Measurements from ENCODE around the gene HADHB. TPM values are rescaled to one million over a fixed set of nuclear protein-coding genes. Genes with fewer than 3 reads are reported as not detected.
"Not testable (repeated sequence)": the region's sequence is repeated elsewhere in the genome, so short reads cannot be mapped to it uniquely, and the experiment has no call there.

The HADHB gene
- total and polyA plus RNA-seq, 2 donors = 41.7 to 92.8 TPM

DNA sequence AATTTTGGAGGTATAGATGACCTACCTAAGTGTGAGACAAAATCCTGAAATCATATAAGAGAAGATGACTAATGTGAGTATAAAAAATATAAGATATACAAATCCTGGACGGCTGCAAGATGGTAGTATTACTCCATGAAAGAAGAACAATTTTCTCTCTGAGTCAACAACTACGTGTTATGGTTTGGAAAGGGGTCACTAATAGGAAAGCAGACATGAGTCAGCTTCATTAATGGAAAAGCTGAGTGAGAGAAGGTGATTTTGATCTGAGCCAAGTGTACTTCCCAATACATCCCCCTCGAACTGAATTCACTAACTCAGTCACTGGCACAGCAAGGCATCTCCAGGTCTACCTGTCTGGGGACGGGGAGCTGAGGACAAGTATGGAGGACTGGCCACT is 81.1 kb downstream of the HADHB start:
- H3K36me3 ChIP-seq (ENCODE audit: control insufficient read depth in 2 of 2, insufficient read depth in 2 of 2, low read length in 1 of 2) = no peaks in the 10 kb centered on the region
- DNase-seq (ENCODE audit: low read depth in 6 of 9, low spot score in 9 of 9) = no peak
- H3K4me1 ChIP-seq (ENCODE audit: control insufficient read depth in 2 of 2, insufficient read depth in 2 of 2, low read length in 2 of 2) = peaks cover 0 to 6% of the 10 kb centered on the region in 2 donors
- no peak overlapping the region for H3K27ac ChIP-seq (ENCODE audit: low read depth in 1 of 2, low read length in 1 of 2)
- no peaks in the 10 kb centered on the region for H3K9me3 ChIP-seq (ENCODE audit: control insufficient read depth in 2 of 2, insufficient read depth in 1 of 2, low read length in 1 of 2)
- WGBS = 93% methylated on average over 4 of the region's 4 CpGs
- no peaks in the 10 kb centered on the region for H3K27me3 ChIP-seq (ENCODE audit: control insufficient read depth in 2 of 2, insufficient read depth in 1 of 2, low read length in 1 of 2)
- no peak overlapping the region for H3K4me3 ChIP-seq (ENCODE audit: low read length in 2 of 2)

DNA sequence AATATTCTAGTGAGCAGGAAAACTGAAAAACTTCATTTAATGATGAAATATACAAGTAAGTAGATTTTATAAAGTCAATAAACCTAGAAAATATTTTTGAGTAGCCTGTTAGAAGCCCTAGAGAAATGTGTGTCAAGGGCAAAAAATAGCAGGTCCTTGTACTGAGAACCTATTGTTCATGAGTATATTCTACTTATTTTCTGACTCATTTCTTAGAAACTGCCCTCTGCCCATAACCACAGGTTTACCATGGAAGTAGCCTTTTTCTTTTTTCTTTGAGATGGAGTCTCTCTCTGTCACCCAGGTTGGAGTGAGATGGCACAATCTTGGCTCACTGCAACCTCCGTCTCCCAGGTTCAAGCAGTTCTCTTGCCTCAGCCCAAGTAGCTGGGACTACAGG is 81.8 kb downstream of the HADHB start:
- Histone ChIP-seq H3K4me3 (ENCODE audit: low read length in 2 of 2) (no peak overlapping the region), H3K27me3 (ENCODE audit: control insufficient read depth in 2 of 2, insufficient read depth in 1 of 2, low read length in 1 of 2) (no peaks in the 10 kb centered on the region), H3K36me3 (ENCODE audit: control insufficient read depth in 2 of 2, insufficient read depth in 2 of 2, low read length in 1 of 2) (no peaks in the 10 kb centered on the region), H3K27ac (ENCODE audit: low read depth in 1 of 2, low read length in 1 of 2) (no peak overlapping the region), H3K9me3 (ENCODE audit: control insufficient read depth in 2 of 2, insufficient read depth in 1 of 2, low read length in 1 of 2) (no peaks in the 10 kb centered on the region), H3K4me1 (ENCODE audit: control insufficient read depth in 2 of 2, insufficient read depth in 2 of 2, low read length in 2 of 2) (peaks cover 0 to 6% of the 10 kb centered on the region in 2 donors)
- WGBS = 92% methylated on average over 1 of the region's 1 CpG
- DNase-seq (ENCODE audit: low read depth in 6 of 9, low spot score in 9 of 9) = no peak

DNA sequence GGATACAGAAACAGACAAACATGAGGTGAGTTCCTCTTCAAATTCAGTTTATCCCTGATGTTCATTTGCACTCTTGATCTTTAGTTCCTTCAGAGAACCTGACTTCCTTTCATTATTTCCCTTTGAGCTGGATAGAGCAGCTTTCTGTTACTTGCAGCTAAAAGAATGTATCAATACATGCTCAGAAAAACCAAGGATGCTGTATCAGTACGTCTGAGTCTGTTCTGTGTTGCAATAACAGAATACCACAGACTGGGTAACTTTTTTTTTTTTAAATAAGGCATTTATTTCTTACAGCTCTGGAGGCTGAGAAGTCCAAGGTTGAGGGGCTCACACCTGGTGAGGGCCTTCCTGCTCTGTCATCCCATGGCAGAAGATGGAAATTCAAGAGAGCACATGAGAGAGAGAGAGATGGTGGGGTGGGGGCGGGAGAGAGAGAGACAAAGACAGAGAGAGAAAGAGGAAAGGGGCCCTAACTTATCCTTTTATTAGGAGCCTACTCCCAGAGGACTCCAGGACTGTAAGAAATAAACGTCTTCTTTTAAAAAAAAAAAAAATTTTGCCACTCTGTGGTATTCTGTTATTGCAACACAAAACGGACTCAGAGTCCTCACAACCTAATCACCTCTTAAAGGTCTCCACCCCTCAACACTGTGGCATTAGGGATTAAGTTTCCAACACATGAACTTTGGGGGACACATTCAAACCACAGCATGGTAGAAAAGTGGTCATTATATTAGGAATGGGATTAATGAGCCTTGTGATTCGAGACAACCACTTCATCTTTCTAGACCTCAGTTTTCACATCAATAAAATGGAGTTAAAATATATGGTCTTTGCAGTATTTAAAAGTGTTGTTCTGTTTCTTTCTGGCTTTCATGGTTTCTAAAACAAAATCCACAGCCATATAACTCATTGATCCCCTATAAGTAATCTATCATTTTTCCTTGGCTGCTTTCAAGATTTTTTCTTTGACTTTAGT is 82.8 kb downstream of the HADHB start:
- Histone ChIP-seq H3K27me3 (ENCODE audit: control insufficient read depth in 2 of 2, insufficient read depth in 1 of 2, low read length in 1 of 2) (no peaks in the 10 kb centered on the region), H3K36me3 (ENCODE audit: control insufficient read depth in 2 of 2, insufficient read depth in 2 of 2, low read length in 1 of 2) (no peaks in the 10 kb centered on the region), H3K4me1 (ENCODE audit: control insufficient read depth in 2 of 2, insufficient read depth in 2 of 2, low read length in 2 of 2) (peaks cover 0 to 6% of the 10 kb centered on the region in 2 donors), H3K4me3 (ENCODE audit: low read length in 2 of 2) (no peak overlapping the region), H3K9me3 (ENCODE audit: control insufficient read depth in 2 of 2, insufficient read depth in 1 of 2, low read length in 1 of 2) (no peaks in the 10 kb centered on the region), H3K27ac (ENCODE audit: low read depth in 1 of 2, low read length in 1 of 2) (no peak overlapping the region)
- DNase-seq (ENCODE audit: low read depth in 6 of 9, low spot score in 9 of 9) = no peak
- WGBS = 82% methylated on average over 5 of the region's 5 CpGs

DNA sequence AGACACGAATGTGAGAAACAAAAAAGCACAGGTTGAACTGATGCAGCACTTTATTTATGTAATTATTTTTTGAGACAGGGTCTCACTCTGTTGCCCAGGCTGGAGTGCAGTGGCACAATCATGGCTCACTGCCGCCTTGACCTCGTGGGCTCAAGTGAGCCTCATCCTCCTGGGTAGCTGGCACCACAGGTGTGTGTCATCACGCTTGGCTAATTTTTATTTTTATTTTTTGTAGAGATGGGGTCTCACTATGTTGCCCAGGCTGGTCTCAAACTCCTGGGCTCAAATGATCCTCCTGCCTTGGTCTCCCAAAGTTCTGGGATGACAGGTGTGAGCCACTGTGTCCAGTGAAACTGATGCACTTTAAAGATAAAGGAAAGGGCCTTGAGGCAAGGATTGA is 84.3 kb downstream of the HADHB start:
- not testable (repeated sequence) for H3K27ac ChIP-seq (ENCODE audit: low read depth in 1 of 2, low read length in 1 of 2); H3K27me3 ChIP-seq (ENCODE audit: control insufficient read depth in 2 of 2, insufficient read depth in 1 of 2, low read length in 1 of 2); H3K4me3 ChIP-seq (ENCODE audit: low read length in 2 of 2); H3K9me3 ChIP-seq (ENCODE audit: control insufficient read depth in 2 of 2, insufficient read depth in 1 of 2, low read length in 1 of 2); H3K4me1 ChIP-seq (ENCODE audit: control insufficient read depth in 2 of 2, insufficient read depth in 2 of 2, low read length in 2 of 2); DNase-seq (ENCODE audit: low read depth in 6 of 9, low spot score in 9 of 9); H3K36me3 ChIP-seq (ENCODE audit: control insufficient read depth in 2 of 2, insufficient read depth in 2 of 2, low read length in 1 of 2)
- WGBS = 98% methylated on average over 4 of the region's 4 CpGs

DNA sequence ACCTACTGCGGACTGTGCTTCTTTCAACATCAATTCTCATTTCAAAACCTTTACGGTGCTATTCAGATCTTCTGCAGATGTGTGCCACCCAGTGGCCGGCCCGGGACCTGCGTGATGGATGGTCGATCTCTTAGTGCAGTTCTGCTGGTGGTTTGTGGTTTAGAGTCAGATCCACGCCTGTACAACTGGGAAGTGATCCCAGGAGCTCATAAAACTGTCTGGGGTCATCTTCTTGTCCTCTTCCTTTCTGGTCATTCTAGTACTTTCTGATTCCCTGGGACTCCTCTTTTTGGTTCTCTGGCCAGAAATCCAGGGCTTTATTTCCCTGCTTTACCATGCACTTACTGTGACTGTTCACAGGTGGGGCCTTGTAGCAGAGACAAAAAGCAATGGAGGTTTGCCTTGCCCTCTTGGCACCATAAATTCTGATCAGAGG is 85.4 kb downstream of the HADHB start:
- no peak overlapping the region for H3K4me3 ChIP-seq (ENCODE audit: low read length in 2 of 2)
- H3K27ac ChIP-seq (ENCODE audit: low read depth in 1 of 2, low read length in 1 of 2) = peak overlapping the region in 1 of 2 donors; percentile 38
- 4% methylated on average over 7 of the region's 7 CpGs for WGBS
- peak in 8 of 9 donors; percentile 54 to 88 (median 70) for DNase-seq (ENCODE audit: low read depth in 6 of 9, low spot score in 9 of 9)
- no peaks in the 10 kb centered on the region for H3K9me3 ChIP-seq (ENCODE audit: control insufficient read depth in 2 of 2, insufficient read depth in 1 of 2, low read length in 1 of 2)
- no peaks in the 10 kb centered on the region for H3K27me3 ChIP-seq (ENCODE audit: control insufficient read depth in 2 of 2, insufficient read depth in 1 of 2, low read length in 1 of 2)
- H3K36me3 ChIP-seq (ENCODE audit: control insufficient read depth in 2 of 2, insufficient read depth in 2 of 2, low read length in 1 of 2) = no peaks in the 10 kb centered on the region
- H3K4me1 ChIP-seq (ENCODE audit: control insufficient read depth in 2 of 2, insufficient read depth in 2 of 2, low read length in 2 of 2) = peaks cover 0 to 6% of the 10 kb centered on the region in 2 donors

DNA sequence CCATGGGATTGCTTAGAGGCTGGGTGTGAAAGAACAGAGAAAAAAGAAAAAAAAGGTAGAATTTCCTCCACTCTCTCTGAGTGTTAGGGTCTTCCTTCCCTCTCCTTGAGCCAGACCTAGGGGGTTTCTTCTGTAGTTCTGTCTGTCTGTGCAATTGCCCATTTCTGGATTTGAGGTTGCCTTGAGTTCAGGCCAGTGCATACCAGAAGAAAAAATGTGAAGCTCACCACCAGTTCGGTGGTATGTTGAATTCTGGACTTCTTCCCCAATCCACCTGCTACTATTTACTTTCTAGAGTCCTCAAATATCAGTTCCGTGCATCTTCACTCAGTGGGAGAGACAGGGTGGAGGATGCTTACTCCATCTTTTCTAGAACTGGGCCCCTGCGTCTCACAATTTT is 85.9 kb downstream of the HADHB start:
- Histone ChIP-seq H3K36me3 (ENCODE audit: control insufficient read depth in 2 of 2, insufficient read depth in 2 of 2, low read length in 1 of 2) (no peaks in the 10 kb centered on the region), H3K4me1 (ENCODE audit: control insufficient read depth in 2 of 2, insufficient read depth in 2 of 2, low read length in 2 of 2) (peaks cover 0 to 6% of the 10 kb centered on the region in 2 donors), H3K9me3 (ENCODE audit: control insufficient read depth in 2 of 2, insufficient read depth in 1 of 2, low read length in 1 of 2) (no peaks in the 10 kb centered on the region), H3K27ac (ENCODE audit: low read depth in 1 of 2, low read length in 1 of 2) (peak overlapping the region in 1 of 2 donors; percentile 38), H3K4me3 (ENCODE audit: low read length in 2 of 2) (no peak overlapping the region), H3K27me3 (ENCODE audit: control insufficient read depth in 2 of 2, insufficient read depth in 1 of 2, low read length in 1 of 2) (no peaks in the 10 kb centered on the region)
- DNase-seq (ENCODE audit: low read depth in 6 of 9, low spot score in 9 of 9) = no peak
- 96% methylated on average over 3 of the region's 3 CpGs for WGBS

DNA sequence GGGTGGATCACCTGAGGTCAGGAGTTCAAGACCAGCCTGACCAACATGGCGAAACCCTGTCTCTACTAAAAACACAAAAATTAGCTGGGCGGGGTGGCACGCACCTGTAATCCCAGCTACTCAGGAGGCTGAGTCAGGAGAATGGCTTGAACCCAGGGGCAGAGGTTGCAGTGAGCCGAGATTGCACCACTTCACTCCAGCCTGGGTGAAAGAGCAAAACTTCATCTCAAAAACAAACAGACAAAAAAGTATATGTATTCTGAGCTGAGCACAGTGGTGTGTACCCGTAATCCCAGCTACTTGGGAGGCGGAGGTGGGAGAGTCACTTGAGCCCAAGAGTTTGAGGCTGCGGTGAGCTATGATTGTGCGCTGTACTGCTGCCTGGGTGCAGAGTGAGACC is 86.6 kb downstream of the HADHB start:
- not testable (repeated sequence) for H3K27ac ChIP-seq (ENCODE audit: low read depth in 1 of 2, low read length in 1 of 2); H3K4me3 ChIP-seq (ENCODE audit: low read length in 2 of 2); H3K36me3 ChIP-seq (ENCODE audit: control insufficient read depth in 2 of 2, insufficient read depth in 2 of 2, low read length in 1 of 2); DNase-seq (ENCODE audit: low read depth in 6 of 9, low spot score in 9 of 9); H3K9me3 ChIP-seq (ENCODE audit: control insufficient read depth in 2 of 2, insufficient read depth in 1 of 2, low read length in 1 of 2); H3K27me3 ChIP-seq (ENCODE audit: control insufficient read depth in 2 of 2, insufficient read depth in 1 of 2, low read length in 1 of 2); H3K4me1 ChIP-seq (ENCODE audit: control insufficient read depth in 2 of 2, insufficient read depth in 2 of 2, low read length in 2 of 2)
- 99% methylated on average over 8 of the region's 8 CpGs for WGBS

DNA sequence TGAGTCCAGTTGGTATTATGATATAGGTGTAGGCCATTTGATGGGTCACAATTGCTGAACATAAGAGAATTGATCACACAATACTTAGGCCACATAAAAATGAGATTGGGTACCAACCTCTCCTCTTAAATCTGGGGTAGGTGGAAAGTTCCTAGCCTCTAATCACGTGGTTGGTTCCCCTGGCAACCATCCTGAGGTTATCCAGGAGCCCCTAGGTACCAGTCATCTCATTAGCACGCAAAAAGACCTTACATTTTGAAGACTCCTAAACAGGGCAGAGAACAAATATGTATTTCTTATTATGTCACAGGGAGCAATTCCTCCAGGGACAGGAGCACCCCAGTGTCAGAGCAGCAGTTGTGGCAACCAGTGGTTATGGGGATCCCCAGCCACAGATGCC is 88.6 kb downstream of the HADHB start:
- WGBS = 96% methylated on average over 2 of the region's 2 CpGs
- H3K4me3 ChIP-seq (ENCODE audit: low read length in 2 of 2) = no peak overlapping the region
- no peaks in the 10 kb centered on the region for H3K9me3 ChIP-seq (ENCODE audit: control insufficient read depth in 2 of 2, insufficient read depth in 1 of 2, low read length in 1 of 2)
- DNase-seq (ENCODE audit: low read depth in 6 of 9, low spot score in 9 of 9) = no peak
- no peaks in the 10 kb centered on the region for H3K36me3 ChIP-seq (ENCODE audit: control insufficient read depth in 2 of 2, insufficient read depth in 2 of 2, low read length in 1 of 2)
- H3K27ac ChIP-seq (ENCODE audit: low read depth in 1 of 2, low read length in 1 of 2) = no peak overlapping the region
- no peaks in the 10 kb centered on the region for H3K27me3 ChIP-seq (ENCODE audit: control insufficient read depth in 2 of 2, insufficient read depth in 1 of 2, low read length in 1 of 2)
- peaks cover 0 to 6% of the 10 kb centered on the region in 2 donors for H3K4me1 ChIP-seq (ENCODE audit: control insufficient read depth in 2 of 2, insufficient read depth in 2 of 2, low read length in 2 of 2)

DNA sequence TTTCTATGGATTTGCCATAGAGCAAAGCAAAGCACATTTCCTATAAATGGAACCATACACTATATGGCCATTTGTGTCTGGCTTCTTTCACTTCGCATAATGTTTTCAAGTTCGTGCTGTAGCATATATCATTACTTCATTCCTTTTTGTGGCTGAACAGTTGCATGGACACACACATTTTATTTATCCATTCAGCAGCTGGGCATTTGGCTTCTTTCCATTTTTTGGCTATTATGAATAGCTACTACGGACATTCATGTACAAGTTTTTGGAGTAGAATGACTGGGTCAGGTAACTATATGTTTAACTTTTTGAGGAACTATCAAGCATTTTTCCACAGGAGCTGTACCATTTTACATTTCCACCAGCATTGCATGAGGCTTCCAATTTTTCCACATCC is 90.5 kb downstream of the HADHB start:
- Histone ChIP-seq H3K4me3 (ENCODE audit: low read length in 2 of 2) (no peak overlapping the region), H3K4me1 (ENCODE audit: control insufficient read depth in 2 of 2, insufficient read depth in 2 of 2, low read length in 2 of 2) (peaks cover 0 to 4% of the 10 kb centered on the region in 2 donors), H3K36me3 (ENCODE audit: control insufficient read depth in 2 of 2, insufficient read depth in 2 of 2, low read length in 1 of 2) (no peaks in the 10 kb centered on the region), H3K27me3 (ENCODE audit: control insufficient read depth in 2 of 2, insufficient read depth in 1 of 2, low read length in 1 of 2) (no peaks in the 10 kb centered on the region), H3K9me3 (ENCODE audit: control insufficient read depth in 2 of 2, insufficient read depth in 1 of 2, low read length in 1 of 2) (no peaks in the 10 kb centered on the region), H3K27ac (ENCODE audit: low read depth in 1 of 2, low read length in 1 of 2) (no peak overlapping the region)
- no peak for DNase-seq (ENCODE audit: low read depth in 6 of 9, low spot score in 9 of 9)
- 96% methylated on average over 3 of the region's 3 CpGs for WGBS

Data from thymus (tissue), 11 donors.